HAP-1 (cell line): ENCODE measurements around the gene SLC46A1.

Experiments used
- DNase-seq, 2 experiments: peaks; one replicate each; pipeline ENCODE4 v3.0.0-alpha.2; 2016 to 2020; ENCODE audit warnings: low spot score in 2 of 2
- H3K27me3 ChIP-seq: fragments of 250-450 bp; sonication (Bioruptor Pico); 2 replicates; pipeline ENCODE4 v1.5.1; 2020; ENCODE audit warnings: low read depth, mild to moderate bottlenecking, moderate library complexity
- H3K36me3 ChIP-seq: fragments of 250-450 bp; sonication (Bioruptor Pico); replicated peaks from 2 replicates; pipeline ENCODE4 v1.5.1; 2020; ENCODE audit warnings: mild to moderate bottlenecking
- H3K4me1 ChIP-seq: fragments of 250-450 bp; sonication (Bioruptor Pico); 2 replicates; pipeline ENCODE4 v1.5.1; 2020; ENCODE audit warnings: mild to moderate bottlenecking
- H3K4me3 ChIP-seq: fragments of 250-450 bp; sonication (Bioruptor Pico); 2 replicates; pipeline ENCODE4 v1.5.1; 2020; ENCODE audit warnings: mild to moderate bottlenecking, moderate library complexity
- H3K9me3 ChIP-seq: fragments of 250-450 bp; sonication (Bioruptor Pico); 2 replicates; pipeline ENCODE4 v1.5.1; 2020; ENCODE audit warnings: mild to moderate bottlenecking, moderate library complexity
- in situ Hi-C: fragments of 300-500 bp; cut with MboI; formaldehyde crosslinking; loops from 3 replicates; pipeline ENCODE4 v1.14.3; 2020; ENCODE audit warnings: low sequenced_read_pairs, inconsistent platforms, mixed read lengths

The SLC46A1 gene

DNA sequence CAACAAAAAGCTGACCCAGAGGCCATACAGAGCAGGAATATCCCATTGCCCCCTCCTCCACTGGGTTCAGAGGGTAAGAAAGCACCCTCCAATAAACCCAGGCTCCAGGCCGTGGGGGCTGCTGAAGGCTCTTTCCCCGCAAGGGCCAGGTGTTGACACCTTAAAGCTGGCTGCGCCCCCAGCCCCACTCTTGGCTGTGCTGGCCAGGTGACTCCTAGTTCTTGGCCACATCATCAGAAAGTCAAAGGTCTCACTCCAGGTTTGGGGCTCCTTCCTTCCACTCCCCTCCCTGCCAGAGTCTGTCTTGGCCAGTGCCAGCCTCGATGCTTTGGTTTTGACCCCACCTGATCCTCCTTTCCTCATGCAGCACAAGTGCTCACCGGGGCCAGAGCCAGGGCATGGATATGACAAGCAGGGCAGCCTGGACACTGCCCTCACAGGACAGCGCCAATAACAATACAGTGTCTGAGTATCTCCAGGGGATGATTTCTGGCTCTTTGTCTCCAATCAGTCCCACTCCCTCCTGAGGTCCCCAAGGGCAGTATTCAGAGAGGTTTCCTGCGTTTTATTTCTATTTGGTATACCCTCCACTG lies 8.2 kb downstream of the SLC46A1 start:
- H3K36me3 ChIP-seq: peaks cover 9% of the 10 kb centered on the region; the same call in 1 of the 2 replicates
- in situ Hi-C loops: loop anchor here (25.0 kb wide), 1 partner anchor 610 kb away; no protein-coding TSS in a partner anchor
- no peaks in the 10 kb centered on the region for H3K9me3 ChIP-seq
- H3K4me3 ChIP-seq: no peak overlapping the region
- DNase-seq: no peak
- no peaks in the 10 kb centered on the region for H3K4me1 ChIP-seq
- no peaks in the 10 kb centered on the region for H3K27me3 ChIP-seq

DNA sequence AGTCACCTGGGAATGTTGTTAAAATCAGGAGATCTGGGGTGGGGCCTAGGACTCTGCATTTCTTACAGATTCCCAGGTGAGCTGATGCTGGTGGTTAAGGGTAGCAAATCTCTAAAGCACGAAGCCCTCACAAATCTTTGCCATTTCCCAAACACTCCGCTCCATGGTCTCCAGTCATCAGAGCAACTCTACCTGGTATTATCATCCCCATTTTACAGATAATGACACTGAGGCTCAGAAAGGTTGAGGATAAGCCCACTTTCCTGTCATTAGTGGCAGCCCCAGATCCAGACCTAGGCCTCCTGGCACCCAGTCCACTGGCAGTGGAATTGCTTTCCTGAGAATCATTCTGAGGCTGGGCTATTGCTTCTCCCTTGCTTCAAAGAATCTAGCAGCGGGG lies 8.7 kb downstream of the SLC46A1 start:
- in situ Hi-C loops: loop anchor here (25.0 kb wide), 1 partner anchor 610 kb away; no protein-coding TSS in a partner anchor
- no peaks in the 10 kb centered on the region for H3K27me3 ChIP-seq
- no peak overlapping the region for H3K4me3 ChIP-seq
- H3K36me3 ChIP-seq: peaks cover 9% of the 10 kb centered on the region; the same call in 1 of the 2 replicates
- no peaks in the 10 kb centered on the region for H3K4me1 ChIP-seq
- no peak for DNase-seq
- H3K9me3 ChIP-seq: no peaks in the 10 kb centered on the region

DNA sequence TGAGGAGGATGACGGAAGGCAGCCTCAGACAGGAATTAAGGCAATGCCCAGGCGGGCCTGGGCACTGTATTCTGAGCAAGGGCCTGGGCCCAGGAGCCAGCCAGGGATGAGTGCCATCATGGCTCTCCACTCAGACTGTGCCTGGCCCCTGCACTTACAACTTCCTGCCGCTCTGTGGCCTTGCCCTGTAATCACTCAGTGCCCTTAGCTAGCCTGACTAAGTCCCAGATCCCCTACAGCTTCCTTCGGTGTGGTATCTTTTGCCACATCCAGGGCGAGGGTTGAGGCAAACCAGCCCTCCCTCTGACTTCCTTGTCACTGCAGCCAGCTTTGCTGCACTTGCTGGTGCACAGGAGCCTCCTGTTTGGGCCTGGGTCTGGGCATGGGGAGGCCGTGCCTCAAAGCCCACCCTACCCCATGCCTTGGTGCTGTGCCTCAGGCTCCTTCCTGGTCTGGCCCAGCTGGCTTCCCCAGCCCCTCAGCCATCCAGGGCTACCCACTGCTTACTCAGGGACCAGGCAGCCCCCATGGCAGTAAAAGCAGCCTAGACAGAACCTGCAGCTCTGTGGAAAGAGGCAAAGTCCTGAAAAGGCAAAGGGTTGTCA lies 9.3 kb downstream of the SLC46A1 start:
- Histone ChIP-seq H3K36me3 (peaks cover 9% of the 10 kb centered on the region; the same call in 1 of the 2 replicates), H3K4me1 (no peaks in the 10 kb centered on the region), H3K9me3 (no peaks in the 10 kb centered on the region), H3K27me3 (no peaks in the 10 kb centered on the region), H3K4me3 (no peak overlapping the region)
- in situ Hi-C loops: loop anchor here (25.0 kb wide), 1 partner anchor 609 kb away; no protein-coding TSS in a partner anchor
- no peak for DNase-seq

DNA sequence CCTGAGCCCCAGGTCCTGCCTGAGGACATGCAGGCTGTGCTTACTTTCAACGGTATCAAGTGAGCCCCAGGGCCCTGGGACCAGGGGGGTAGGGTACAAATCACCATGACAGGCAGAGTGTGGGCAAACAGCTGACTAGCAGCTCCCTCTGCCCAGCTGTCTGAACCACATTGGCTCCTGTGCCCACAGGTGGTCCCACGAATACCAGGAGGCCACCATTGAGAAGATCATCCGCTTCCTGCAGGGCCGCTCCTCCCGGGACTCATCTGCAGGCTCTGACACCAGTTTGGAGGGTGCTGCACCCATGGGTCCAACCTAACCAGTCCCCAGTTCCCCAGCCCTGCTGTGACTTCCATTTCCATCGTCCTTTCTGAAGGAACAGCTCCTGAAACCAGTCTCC lies 10.0 kb downstream of the SLC46A1 start:
- no peak for DNase-seq

DNA sequence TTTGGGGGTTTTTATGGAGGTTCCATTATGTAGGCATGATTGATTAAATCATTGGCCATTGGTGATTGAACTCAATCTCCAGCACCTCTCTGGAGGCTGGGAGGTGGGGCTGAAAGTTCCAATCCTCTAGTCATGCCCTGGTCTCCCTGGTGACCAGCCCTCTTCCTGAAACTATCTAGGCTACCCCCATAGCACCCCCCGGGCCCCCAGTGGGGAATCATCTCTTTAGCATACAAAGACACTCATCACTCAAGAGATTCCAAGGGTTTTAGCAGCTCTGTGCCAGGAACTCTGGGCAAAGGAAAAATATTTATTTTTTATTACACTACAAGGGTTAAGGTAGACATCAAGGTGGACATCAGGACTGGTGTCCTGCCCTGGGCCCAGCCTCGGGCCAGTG lies 10.6 kb downstream of the SLC46A1 start:
- no peaks in the 10 kb centered on the region for H3K4me1 ChIP-seq
- H3K4me3 ChIP-seq: no peak overlapping the region
- peaks cover 7% of the 10 kb centered on the region; the same call in 1 of the 2 replicates for H3K36me3 ChIP-seq
- DNase-seq: no peak
- H3K9me3 ChIP-seq: no peaks in the 10 kb centered on the region
- H3K27me3 ChIP-seq: no peaks in the 10 kb centered on the region
- in situ Hi-C loops: loop anchor here (25.0 kb wide), 1 partner anchor 608 kb away; no protein-coding TSS in a partner anchor

More for the DNA sequence above, 10.0 kb downstream of the SLC46A1 start:
- H3K36me3 ChIP-seq: peaks cover 8% of the 10 kb centered on the region; the same call in 1 of the 2 replicates
- no peaks in the 10 kb centered on the region for H3K27me3 ChIP-seq
- H3K4me1 ChIP-seq: no peaks in the 10 kb centered on the region
- in situ Hi-C loops: loop anchor here (25.0 kb wide), 1 partner anchor 609 kb away; no protein-coding TSS in a partner anchor
- H3K9me3 ChIP-seq: no peaks in the 10 kb centered on the region
- H3K4me3 ChIP-seq: no peak overlapping the region

DNA sequence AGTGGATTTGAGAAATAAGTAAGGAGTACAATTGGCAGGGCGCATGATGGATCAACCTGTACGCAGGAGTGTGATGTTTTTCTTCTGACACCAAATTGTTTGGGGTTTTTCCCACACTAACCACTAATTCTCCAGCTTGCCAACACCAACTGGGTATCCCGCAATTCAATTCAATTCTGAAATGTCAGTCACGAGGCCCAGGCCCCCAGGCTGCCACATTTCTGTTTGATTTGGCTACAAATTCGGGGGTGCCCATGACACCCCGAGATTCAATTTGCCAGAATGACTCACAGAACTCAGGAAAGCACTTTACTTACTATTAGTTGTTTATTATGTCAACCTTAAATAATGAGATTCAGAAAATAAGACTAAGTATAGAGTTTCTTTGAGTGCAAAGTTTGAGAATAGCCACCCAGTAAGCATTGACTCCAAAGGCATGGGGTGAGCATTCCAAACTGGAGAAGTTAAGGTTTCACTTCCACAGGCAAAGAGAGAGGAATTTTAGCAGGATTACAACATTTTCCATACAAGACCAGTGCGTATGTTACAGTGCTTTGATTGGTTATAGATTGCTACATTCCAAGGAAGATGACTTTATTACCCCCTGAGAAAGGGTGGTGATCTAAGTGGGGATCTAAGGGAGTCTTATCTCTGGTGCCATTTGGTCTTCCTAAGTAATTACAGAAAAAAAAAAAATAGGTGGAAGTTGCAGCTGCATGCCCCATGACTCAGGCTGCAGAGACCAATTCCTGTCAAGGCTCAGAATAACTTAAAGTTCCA lies 11.5 kb downstream of the SLC46A1 start:
- no peak overlapping the region for H3K4me3 ChIP-seq
- in situ Hi-C loops: loop anchor here (25.0 kb wide), 1 partner anchor 607 kb away; no protein-coding TSS in a partner anchor
- no peak for DNase-seq
- H3K27me3 ChIP-seq: no peaks in the 10 kb centered on the region
- no peaks in the 10 kb centered on the region for H3K4me1 ChIP-seq
- H3K9me3 ChIP-seq: no peaks in the 10 kb centered on the region
- peaks cover 7% of the 10 kb centered on the region; the same call in 1 of the 2 replicates for H3K36me3 ChIP-seq

DNA sequence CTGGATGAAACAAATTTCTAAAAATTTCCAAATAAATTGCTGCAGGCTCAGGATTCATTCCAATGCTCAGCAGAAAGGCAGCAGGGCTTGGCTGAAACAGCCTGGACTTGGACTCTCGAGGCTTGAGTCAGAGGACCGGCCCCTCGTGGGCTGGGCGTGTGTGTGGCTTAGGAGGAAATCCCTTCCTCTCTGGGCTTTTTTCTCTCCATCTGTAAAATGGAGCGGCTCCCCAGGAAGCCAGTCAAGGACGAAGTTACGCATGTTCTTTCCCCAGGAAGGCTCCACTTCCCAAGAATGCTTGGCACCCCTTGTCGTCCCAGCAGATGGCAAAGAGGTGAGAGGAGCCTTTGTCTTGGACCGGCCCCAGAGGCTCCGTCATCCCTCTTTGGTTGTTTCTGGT lies 13.5 kb downstream of the SLC46A1 start:
- in situ Hi-C loops: loop anchor here (25.0 kb wide), 1 partner anchor 605 kb away; no protein-coding TSS in a partner anchor
- Histone ChIP-seq H3K9me3 (no peaks in the 10 kb centered on the region), H3K36me3 (peaks cover 7% of the 10 kb centered on the region; the same call in 1 of the 2 replicates), H3K4me3 (no peak overlapping the region), H3K4me1 (no peaks in the 10 kb centered on the region), H3K27me3 (no peaks in the 10 kb centered on the region)
- DNase-seq: no peak

DNA sequence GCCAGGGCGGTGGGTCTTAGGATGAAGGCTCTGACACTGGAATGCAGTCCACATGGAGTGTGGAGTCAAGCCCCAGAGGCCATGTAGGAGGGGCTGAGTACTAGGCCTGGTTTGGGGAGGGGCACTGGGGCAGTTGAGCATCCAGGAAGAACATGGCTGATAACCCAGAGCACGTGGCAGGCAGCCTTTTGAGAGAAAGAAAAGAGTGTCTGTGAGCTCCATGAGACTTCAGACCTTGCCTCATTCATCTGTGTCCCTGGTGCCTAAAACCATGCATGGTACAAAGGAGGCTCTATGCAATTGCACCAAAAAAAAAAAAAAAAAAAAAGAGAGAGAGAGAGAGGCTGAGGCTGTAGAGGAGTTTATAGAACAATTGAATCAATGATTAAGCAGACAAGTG lies 14.6 kb downstream of the SLC46A1 start:
- Histone ChIP-seq H3K4me1 (no peaks in the 10 kb centered on the region), H3K36me3 (peaks cover 7% of the 10 kb centered on the region; the same call in 1 of the 2 replicates), H3K27me3 (no peaks in the 10 kb centered on the region), H3K9me3 (no peaks in the 10 kb centered on the region), H3K4me3 (no peak overlapping the region)
- no peak for DNase-seq
- in situ Hi-C loops: loop anchor here (25.0 kb wide), 1 partner anchor 604 kb away; no protein-coding TSS in a partner anchor

DNA sequence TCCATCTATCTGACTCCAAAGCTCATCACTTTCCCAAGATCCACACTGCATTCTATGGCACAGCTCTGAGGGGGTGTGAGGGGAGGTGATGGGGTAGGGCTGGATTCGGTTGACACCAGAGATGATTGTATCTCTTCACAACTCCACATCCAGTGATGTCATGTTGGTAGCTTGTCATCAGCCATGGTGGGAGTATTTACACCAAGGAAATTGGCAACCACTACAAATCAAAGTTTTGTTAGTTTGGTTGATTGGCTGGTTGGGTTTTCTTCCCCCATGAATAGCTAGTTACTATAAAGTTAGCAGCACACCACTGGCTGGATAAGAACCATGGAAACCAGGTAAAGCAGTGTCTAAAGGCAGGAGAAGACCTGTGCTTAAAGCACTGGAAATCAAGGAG lies 15.0 kb downstream of the SLC46A1 start:
- in situ Hi-C loops: loop anchor here (25.0 kb wide), 1 partner anchor 604 kb away; no protein-coding TSS in a partner anchor
- H3K9me3 ChIP-seq: no peaks in the 10 kb centered on the region
- DNase-seq: no peak
- no peaks in the 10 kb centered on the region for H3K27me3 ChIP-seq
- H3K4me1 ChIP-seq: no peaks in the 10 kb centered on the region
- H3K4me3 ChIP-seq: no peak overlapping the region
- H3K36me3 ChIP-seq: peaks cover 7% of the 10 kb centered on the region; the same call in 1 of the 2 replicates

DNA sequence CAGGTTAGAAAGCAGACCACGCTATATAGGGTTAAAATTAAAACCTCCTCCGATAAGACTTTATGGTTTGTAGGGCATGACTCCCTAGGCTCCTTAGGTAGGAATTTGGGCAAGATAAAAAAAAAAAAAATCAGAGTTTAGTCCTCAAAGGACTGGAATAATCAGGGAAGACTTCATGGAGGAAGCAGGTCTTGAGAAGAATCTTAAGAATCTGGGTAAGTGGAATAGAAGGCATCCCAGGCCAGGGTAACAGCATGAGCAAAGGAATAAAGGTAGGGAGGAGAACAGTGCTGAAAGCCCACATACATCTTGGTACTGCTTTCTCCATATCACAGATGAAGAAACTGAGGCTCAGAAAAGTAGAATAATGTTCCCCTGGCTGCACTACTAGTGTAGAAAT lies 15.4 kb downstream of the SLC46A1 start:
- H3K9me3 ChIP-seq: no peaks in the 10 kb centered on the region
- H3K4me3 ChIP-seq: no peak overlapping the region
- no peaks in the 10 kb centered on the region for H3K27me3 ChIP-seq
- in situ Hi-C loops: loop anchor here (25.0 kb wide), 1 partner anchor 603 kb away; no protein-coding TSS in a partner anchor
- 0 out of 2 replicates have a peak, but pooled peaks cover 7% of the 10 kb centered on the region for H3K36me3 ChIP-seq
- no peak for DNase-seq
- H3K4me1 ChIP-seq: no peaks in the 10 kb centered on the region

DNA sequence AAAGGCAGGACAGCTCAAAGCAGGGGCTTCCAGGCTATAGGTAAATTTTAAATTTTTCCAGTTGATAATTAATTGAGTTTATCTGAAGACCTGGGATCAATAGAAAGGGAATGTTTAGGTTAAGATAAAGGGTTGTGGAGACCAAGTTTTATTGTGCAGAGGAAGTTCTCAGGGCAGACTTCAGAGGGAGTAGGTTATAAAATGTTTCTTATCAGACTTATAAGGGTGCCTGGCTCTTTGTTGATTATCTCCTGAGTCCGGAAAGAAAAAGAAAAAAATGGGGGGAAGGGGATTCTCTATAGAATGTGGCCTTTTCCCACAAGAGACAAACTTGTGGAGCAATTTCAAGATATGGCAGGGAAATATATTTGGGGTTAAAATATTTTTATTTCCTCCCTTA lies 15.9 kb downstream of the SLC46A1 start:
- Histone ChIP-seq H3K4me3 (no peak overlapping the region), H3K36me3 (0 out of 2 replicates have a peak, but pooled peaks cover 7% of the 10 kb centered on the region), H3K9me3 (no peaks in the 10 kb centered on the region), H3K27me3 (no peaks in the 10 kb centered on the region), H3K4me1 (no peaks in the 10 kb centered on the region)
- no peak for DNase-seq
- in situ Hi-C loops: loop anchor here (25.0 kb wide), 1 partner anchor 603 kb away; no protein-coding TSS in a partner anchor

DNA sequence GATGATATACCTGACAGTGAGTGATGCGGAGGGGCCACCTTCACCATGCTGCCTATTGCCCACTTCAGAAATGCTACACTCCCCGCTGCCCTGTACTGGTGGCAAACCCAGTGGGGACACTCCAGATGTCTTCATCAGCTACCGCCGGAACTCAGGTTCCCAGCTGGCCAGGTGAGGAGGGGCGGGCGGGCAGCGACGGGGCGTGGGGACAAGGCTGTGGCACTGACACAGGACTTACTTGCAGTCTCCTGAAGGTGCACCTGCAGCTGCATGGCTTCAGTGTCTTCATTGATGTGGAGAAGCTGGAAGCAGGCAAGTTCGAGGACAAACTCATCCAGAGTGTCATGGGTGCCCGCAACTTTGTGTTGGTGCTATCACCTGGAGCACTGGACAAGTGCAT lies 17.9 kb downstream of the SLC46A1 start:
- DNase-seq: no peak
- no peaks in the 10 kb centered on the region for H3K27me3 ChIP-seq
- in situ Hi-C loops: loop anchor here (25.0 kb wide), 1 partner anchor 601 kb away; no protein-coding TSS in a partner anchor

DNA sequence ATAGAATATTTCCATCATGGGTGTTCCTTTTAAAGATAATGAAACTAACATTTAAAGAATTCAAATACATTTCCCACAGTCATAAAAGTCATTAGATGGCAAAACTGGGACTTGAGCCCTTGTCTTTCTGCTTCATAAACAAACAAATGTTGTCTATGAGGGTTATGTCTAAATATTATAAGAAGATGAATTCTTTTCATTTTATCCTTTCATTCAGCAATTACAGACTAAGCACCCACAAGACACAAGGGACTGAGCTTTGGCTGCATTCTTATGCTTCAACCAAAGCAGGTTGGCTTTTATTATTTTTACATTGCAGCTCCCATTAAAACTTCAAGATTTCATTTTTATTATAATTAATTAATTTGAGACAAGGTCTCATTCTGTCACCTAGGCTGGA lies 19.6 kb downstream of the SLC46A1 start:
- in situ Hi-C loops: loop anchor here (25.0 kb wide), 1 partner anchor 599 kb away; no protein-coding TSS in a partner anchor
- Histone ChIP-seq H3K9me3 (no peaks in the 10 kb centered on the region), H3K27me3 (no peaks in the 10 kb centered on the region), H3K36me3 (0 out of 2 replicates have a peak, but pooled peaks cover 7% of the 10 kb centered on the region), H3K4me1 (no peaks in the 10 kb centered on the region), H3K4me3 (no peak overlapping the region)
- DNase-seq: no peak

More for the DNA sequence above, 17.9 kb downstream of the SLC46A1 start:
- no peaks in the 10 kb centered on the region for H3K4me1 ChIP-seq
- no peaks in the 10 kb centered on the region for H3K9me3 ChIP-seq
- 0 out of 2 replicates have a peak, but pooled peaks cover 7% of the 10 kb centered on the region for H3K36me3 ChIP-seq
- no peak overlapping the region for H3K4me3 ChIP-seq
